ENCODE results near the gene ASTL.

Gene ASTL

GRCh38 chr2:96113951-96114350 is 24.4 kb downstream of the ASTL start:
- intact Hi-C loops (cut with DNase I; ENCODE audit: low total_unique reads) = loop anchor here (10.0 kb wide), 1 partner anchor 89 kb away; no protein-coding TSS in a partner anchor
- Histone ChIP-seq H3K4me1 (peaks cover 0 to 21% (median 14%) of the 10 kb centered on the region in 4 donors), H3K9me3 (no peaks in the 10 kb centered on the region), H3K36me3 (no peaks in the 10 kb centered on the region), H3K4me3 (no peak overlapping the region), H3K27me3 (peaks cover 0 to 56% of the 10 kb centered on the region in 2 donors), H3K27ac (no peak overlapping the region)
- TF ChIP-seq CTCF (IDR thresholded peaks at IDR 0.05) = no peak
- DNase-seq = no peak

DNA sequence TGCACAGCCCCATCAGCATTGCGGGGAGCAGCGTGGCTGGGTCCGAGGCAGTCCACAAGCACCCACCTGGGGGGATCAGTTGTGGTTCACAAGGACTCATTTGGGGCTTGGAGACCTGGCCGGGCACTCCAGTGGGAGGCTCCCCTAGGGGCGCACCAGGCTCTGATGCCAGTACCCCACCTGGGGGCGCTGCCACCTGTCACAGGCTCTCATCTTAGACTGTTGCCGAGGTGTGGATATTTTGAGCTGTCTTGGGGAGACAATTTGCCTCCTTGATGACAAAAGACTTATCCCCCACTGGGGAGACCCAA is 25.0 kb downstream of the ASTL start:
- Histone ChIP-seq H3K36me3 (no peaks in the 10 kb centered on the region), H3K4me3 (no peak overlapping the region), H3K9me3 (no peaks in the 10 kb centered on the region), H3K4me1 (peaks cover 0 to 26% (median 15%) of the 10 kb centered on the region in 4 donors), H3K27me3 (peaks cover 0 to 55% of the 10 kb centered on the region in 2 donors), H3K27ac (no peak overlapping the region)
- TF ChIP-seq CTCF (IDR thresholded peaks at IDR 0.05) = no peak
- intact Hi-C loops (cut with DNase I; ENCODE audit: low total_unique reads) = loop anchor here (10.0 kb wide), 1 partner anchor 89 kb away; no protein-coding TSS in a partner anchor
- DNase-seq = no peak

- no peak for DNase-seq
- intact Hi-C loops (cut with DNase I; ENCODE audit: low total_unique reads) = loop anchor here (10.0 kb wide), 1 partner anchor 88 kb away; no protein-coding TSS in a partner anchor
- H3K4me1 ChIP-seq = peaks cover 0 to 26% (median 13%) of the 10 kb centered on the region in 4 donors
- no peak overlapping the region for H3K4me3 ChIP-seq
- H3K27ac ChIP-seq = no peak overlapping the region
- H3K9me3 ChIP-seq = no peaks in the 10 kb centered on the region
- TF ChIP-seq CTCF (IDR thresholded peaks at IDR 0.05) = no peak
- H3K36me3 ChIP-seq = no peaks in the 10 kb centered on the region
- peaks cover 0 to 54% of the 10 kb centered on the region in 2 donors for H3K27me3 ChIP-seq
Observed at GRCh38 chr2:96112501-96113366, 25.6 kb downstream of the ASTL start.

- intact Hi-C loops (cut with DNase I; ENCODE audit: low total_unique reads) = loop anchor here (10.0 kb wide), 1 partner anchor 87 kb away; no protein-coding TSS in a partner anchor
- no peak overlapping the region for H3K27ac ChIP-seq
- peaks cover 0 to 21% (median 9%) of the 10 kb centered on the region in 4 donors for H3K4me1 ChIP-seq
- H3K4me3 ChIP-seq = no peak overlapping the region
- no peaks in the 10 kb centered on the region for H3K9me3 ChIP-seq
- TF ChIP-seq CTCF (IDR thresholded peaks at IDR 0.05) = no peak
- H3K36me3 ChIP-seq = no peaks in the 10 kb centered on the region
- DNase-seq = peak in 1 of 2 donors; percentile 53
- peaks cover 0 to 46% of the 10 kb centered on the region in 2 donors for H3K27me3 ChIP-seq
Observed at GRCh38 chr2:96111823-96112500, 26.3 kb downstream of the ASTL start.

- TF ChIP-seq CTCF (IDR thresholded peaks at IDR 0.05) = no peak
- Histone ChIP-seq H3K27me3 (peaks cover 0 to 39% of the 10 kb centered on the region in 2 donors), H3K27ac (no peak overlapping the region), H3K4me3 (no peak overlapping the region), H3K4me1 (peaks cover 0 to 14% (median 3%) of the 10 kb centered on the region in 4 donors), H3K9me3 (no peaks in the 10 kb centered on the region), H3K36me3 (no peaks in the 10 kb centered on the region)
- peak in 1 of 2 donors; percentile 2 for DNase-seq
- intact Hi-C loops (cut with DNase I; ENCODE audit: low total_unique reads) = loop anchor here (10.0 kb wide), 1 partner anchor 86 kb away; no protein-coding TSS in a partner anchor
Observed at GRCh38 chr2:96111257-96111640, 27.1 kb downstream of the ASTL start.

Data from tibial artery (tissue), 4 donors.